Gastrocnemius medialis (tissue), 4 donors: Measurements from ENCODE around the gene AKIRIN2. TPM values are rescaled to one million over a fixed set of nuclear protein-coding genes. Genes with fewer than 3 reads are reported as not detected.

Source experiments
- ATAC-seq, 2 donors: fragments of 150-250 bp; one replicate each; pipeline ENCODE4 v1.9.1; 2016
- DNase-seq, 2 donors: peaks; one replicate each; pipeline ENCODE4 v3.0.0-alpha.2; 2019
- H3K27ac ChIP-seq, 4 donors: fragments of 200-600 bp; sonication (generic); 1 replicate in 1 of 4; 2 replicates in 3 of 4; pipeline ENCODE4 v1.5.1; 2016 to 2018; ENCODE audit warnings: mild to moderate bottlenecking in 2 of 4, moderate library complexity in 1 of 4
- H3K27me3 ChIP-seq, 3 donors: fragments of 200-600 bp; sonication (generic) in 2 of 3; 1 replicate in 1 of 3; 2 replicates in 2 of 3; pipeline versions ENCODE4 v1.5.1 to v1.6.0; 2016 to 2019; ENCODE audit warnings: mild to moderate bottlenecking in 1 of 3, moderate library complexity in 1 of 3
- H3K36me3 ChIP-seq, 2 donors: fragments of 200-600 bp; sonication (generic) in 1 of 2; one replicate each; pipeline ENCODE4 v1.5.1; 2017 to 2018
- H3K4me1 ChIP-seq, 2 donors: fragments of 200-600 bp; sonication (generic) in 1 of 2; one replicate each; pipeline ENCODE4 v1.5.1; 2016 to 2017; ENCODE audit warnings: mild to moderate bottlenecking in 2 of 2
- H3K4me3 ChIP-seq, 4 donors: fragments of 200-600 bp; sonication (generic) in 3 of 4; 1 replicate in 1 of 4; 2 replicates in 3 of 4; pipeline ENCODE4 v1.5.1; 2016 to 2019; ENCODE audit warnings: mild to moderate bottlenecking in 2 of 4
- H3K9me3 ChIP-seq, 3 donors: fragments of 200-600 bp; sonication (generic) in 2 of 3; 1 replicate in 1 of 3; 2 replicates in 2 of 3; pipeline ENCODE4 v1.5.1; 2016 to 2019
- POLR2A ChIP-seq, 2 donors: fragments of 450-650 bp; IDR thresholded peaks; one replicate each; pipeline ENCODE4 v1.6.1; 2017; ENCODE audit warnings: antibody characterized with exemption in 2 of 2, mild to moderate bottlenecking in 2 of 2, moderate library complexity in 2 of 2
- in situ Hi-C, 4 donors: fragments of 200-750 bp; cut with MboI; loops; one replicate each; pipeline versions ENCODE4 v1.15.0 to v1.8.0; 2017; ENCODE audit warnings: low sequenced_read_pairs in 4 of 4
- intact Hi-C: fragments of 100-400 bp; cut with DNase I; formaldehyde crosslinking; loops from one replicate; pipeline ENCODE4 v1.15.1; 2023; ENCODE audit warnings: low total_unique reads
- total RNA-seq, 4 donors: library from RNA; depleted of rRNA; stranded (reverse); fragments of >200 nt; gene quantifications; one replicate each; pipeline versions ENCODE4 v1.1.0 to v1.2.3, GENCODE V29; 2016
- TF ChIP-seq, protein P1 (sequence below), 5 experiments: fragments of 450-650 bp in 3 of 5; fragments of 200-600 bp in 2 of 5; sonication (generic) in 2 of 5; IDR thresholded peaks in 4 of 5; conservative IDR thresholded peaks in 1 of 5; 1 replicate in 4 of 5; 2 replicates in 1 of 5; pipeline ENCODE4 v1.5.1; 2016 to 2019; ENCODE audit warnings: antibody characterized with exemption in 5 of 5, mild to moderate bottlenecking in 3 of 5, moderate library complexity in 3 of 5

The AKIRIN2 gene
- total RNA-seq, 4 donors from 2014 or later: 25.6 to 44.5 (median 33.1) TPM

DNA sequence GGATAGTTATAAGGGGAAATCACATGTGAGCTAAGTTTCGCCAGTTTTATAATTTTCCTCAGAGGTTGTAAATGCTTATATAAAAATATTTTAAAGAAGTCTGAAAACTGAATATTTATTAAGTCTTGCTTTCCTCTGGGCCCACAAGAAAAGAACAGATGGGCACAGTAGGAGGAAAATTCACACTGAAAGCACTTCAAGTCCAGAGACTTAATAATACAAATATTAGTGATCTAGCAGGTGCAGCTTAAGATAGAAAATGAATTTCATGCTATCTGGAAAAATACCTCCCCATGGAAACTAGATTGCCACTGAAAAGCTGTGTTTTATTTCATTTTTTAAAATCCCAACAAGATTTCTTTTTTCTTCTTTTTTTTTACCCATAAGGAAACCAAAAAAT, 64.9 kb downstream of the AKIRIN2 start:
- Histone ChIP-seq H3K9me3 (no peaks in the 10 kb centered on the region), H3K4me3 (no peak overlapping the region), H3K36me3 (peaks cover 0 to 10% of the 10 kb centered on the region in 2 donors), H3K27me3 (no peaks in the 10 kb centered on the region), H3K4me1 (peaks cover 0 to 6% of the 10 kb centered on the region in 2 donors), H3K27ac (no peak overlapping the region)
- intact Hi-C loops: loop anchor here (10.0 kb wide), 1 partner anchor 158 kb away; no protein-coding TSS in a partner anchor
- TF ChIP-seq POLR2A (IDR thresholded peaks at IDR 0.05): no peak
- TF ChIP-seq, protein P1, sequence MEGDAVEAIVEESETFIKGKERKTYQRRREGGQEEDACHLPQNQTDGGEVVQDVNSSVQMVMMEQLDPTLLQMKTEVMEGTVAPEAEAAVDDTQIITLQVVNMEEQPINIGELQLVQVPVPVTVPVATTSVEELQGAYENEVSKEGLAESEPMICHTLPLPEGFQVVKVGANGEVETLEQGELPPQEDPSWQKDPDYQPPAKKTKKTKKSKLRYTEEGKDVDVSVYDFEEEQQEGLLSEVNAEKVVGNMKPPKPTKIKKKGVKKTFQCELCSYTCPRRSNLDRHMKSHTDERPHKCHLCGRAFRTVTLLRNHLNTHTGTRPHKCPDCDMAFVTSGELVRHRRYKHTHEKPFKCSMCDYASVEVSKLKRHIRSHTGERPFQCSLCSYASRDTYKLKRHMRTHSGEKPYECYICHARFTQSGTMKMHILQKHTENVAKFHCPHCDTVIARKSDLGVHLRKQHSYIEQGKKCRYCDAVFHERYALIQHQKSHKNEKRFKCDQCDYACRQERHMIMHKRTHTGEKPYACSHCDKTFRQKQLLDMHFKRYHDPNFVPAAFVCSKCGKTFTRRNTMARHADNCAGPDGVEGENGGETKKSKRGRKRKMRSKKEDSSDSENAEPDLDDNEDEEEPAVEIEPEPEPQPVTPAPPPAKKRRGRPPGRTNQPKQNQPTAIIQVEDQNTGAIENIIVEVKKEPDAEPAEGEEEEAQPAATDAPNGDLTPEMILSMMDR (IDR thresholded peaks at IDR 0.05 in 4 of 5, conservative IDR thresholded peaks at IDR 0.05 in 1 of 5): no peak
- in situ Hi-C loops: no loop called here
- DNase-seq (no peak), ATAC-seq (no peak)

DNA sequence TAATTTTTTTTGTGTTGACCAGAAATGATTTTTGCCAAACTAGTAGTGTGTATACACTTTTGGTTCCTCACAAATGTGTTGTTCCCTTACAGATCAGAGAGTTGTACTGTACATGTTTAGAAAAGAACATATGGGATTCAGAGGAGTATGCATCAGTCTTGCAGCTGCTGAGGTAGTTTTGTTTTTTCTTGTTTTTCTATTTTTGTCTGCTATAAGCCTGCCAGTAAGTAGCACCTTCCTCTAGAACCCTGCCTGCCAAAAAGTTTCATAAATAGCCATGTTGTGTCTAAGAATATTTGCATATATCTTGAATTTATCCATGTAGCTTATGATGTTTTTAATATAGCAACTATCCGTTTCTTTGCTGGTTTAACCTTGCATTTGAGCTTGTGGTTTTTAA, 65.7 kb downstream of the AKIRIN2 start:
- Histone ChIP-seq H3K4me3 (no peak overlapping the region), H3K4me1 (peaks cover 0 to 6% of the 10 kb centered on the region in 2 donors), H3K27me3 (no peaks in the 10 kb centered on the region), H3K27ac (no peak overlapping the region), H3K9me3 (no peaks in the 10 kb centered on the region), H3K36me3 (peaks cover 0 to 16% of the 10 kb centered on the region in 2 donors)
- TF ChIP-seq, protein P1 (IDR thresholded peaks at IDR 0.05 in 4 of 5, conservative IDR thresholded peaks at IDR 0.05 in 1 of 5): no peak
- no peak for TF ChIP-seq POLR2A (IDR thresholded peaks at IDR 0.05)
- in situ Hi-C loops (no loop called here), intact Hi-C loops (loop anchor here (10.0 kb wide), 1 partner anchor 158 kb away; no protein-coding TSS in a partner anchor)
- ATAC-seq: no peak
- no peak for DNase-seq

DNA sequence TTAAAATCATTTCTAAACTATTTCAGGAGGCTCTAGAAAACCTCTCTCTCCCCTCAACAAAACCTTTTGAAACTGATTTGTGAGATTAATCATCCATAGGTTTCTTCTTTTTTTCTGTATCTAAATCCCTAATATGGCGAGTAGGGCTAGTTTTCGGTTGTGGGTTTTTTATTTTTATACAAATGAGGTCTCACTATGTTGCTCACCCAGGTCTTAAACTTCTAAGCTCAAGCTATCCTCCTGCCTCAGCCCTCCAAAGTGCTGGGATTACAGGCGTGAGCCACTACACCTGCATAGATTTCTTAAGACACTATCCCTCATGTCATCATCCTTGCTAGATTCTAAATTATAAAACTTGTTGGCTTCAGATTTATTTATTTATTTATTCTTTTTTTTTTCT, 68.2 kb downstream of the AKIRIN2 start:
- in situ Hi-C loops (no loop called here), intact Hi-C loops (loop anchor here (10.0 kb wide), 1 partner anchor 161 kb away; no protein-coding TSS in a partner anchor)
- Histone ChIP-seq H3K4me1 (peaks cover 5 to 13% of the 10 kb centered on the region in 2 donors), H3K36me3 (peaks cover 0 to 12% of the 10 kb centered on the region in 2 donors), H3K4me3 (no peak overlapping the region), H3K27me3 (no peaks in the 10 kb centered on the region), H3K27ac (no peak overlapping the region), H3K9me3 (no peaks in the 10 kb centered on the region)
- TF ChIP-seq POLR2A (IDR thresholded peaks at IDR 0.05): no peak
- TF ChIP-seq, protein P1 (IDR thresholded peaks at IDR 0.05 in 4 of 5, conservative IDR thresholded peaks at IDR 0.05 in 1 of 5): no peak
- DNase-seq (no peak), ATAC-seq (no peak)

DNA sequence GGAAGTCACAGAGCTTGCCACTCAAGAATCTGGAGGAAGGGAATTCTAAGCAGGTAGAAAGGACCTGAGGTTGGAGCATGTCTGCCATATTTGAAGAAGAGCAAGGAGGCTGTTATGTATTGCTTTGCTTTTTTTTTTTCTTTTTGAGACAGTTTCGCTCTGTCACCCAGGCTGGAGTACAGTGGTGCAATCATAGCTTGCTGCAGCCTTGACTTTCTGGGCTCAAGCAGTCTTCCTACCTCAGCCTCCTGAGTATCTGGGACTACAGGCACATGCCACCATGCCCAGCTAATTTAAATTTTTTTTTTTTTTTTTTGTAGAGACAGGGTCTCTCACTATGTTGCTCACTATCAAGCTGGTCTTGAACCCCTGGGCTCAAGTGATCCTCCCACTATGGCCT, 71.3 kb downstream of the AKIRIN2 start:
- intact Hi-C loops: loop anchor here (10.0 kb wide), 1 partner anchor 164 kb away; no protein-coding TSS in a partner anchor
- peaks cover 6 to 13% of the 10 kb centered on the region in 2 donors for H3K4me1 ChIP-seq
- peaks cover 0 to 12% of the 10 kb centered on the region in 2 donors for H3K36me3 ChIP-seq
- H3K4me3 ChIP-seq: no peak overlapping the region
- no peaks in the 10 kb centered on the region for H3K27me3 ChIP-seq
- no peak overlapping the region for H3K27ac ChIP-seq
- DNase-seq: no peak
- in situ Hi-C loops: no loop called here
- H3K9me3 ChIP-seq: no peaks in the 10 kb centered on the region
- no peak for TF ChIP-seq POLR2A (IDR thresholded peaks at IDR 0.05)
- TF ChIP-seq, protein P1 (IDR thresholded peaks at IDR 0.05 in 4 of 5, conservative IDR thresholded peaks at IDR 0.05 in 1 of 5): no peak
- no peak for ATAC-seq

DNA sequence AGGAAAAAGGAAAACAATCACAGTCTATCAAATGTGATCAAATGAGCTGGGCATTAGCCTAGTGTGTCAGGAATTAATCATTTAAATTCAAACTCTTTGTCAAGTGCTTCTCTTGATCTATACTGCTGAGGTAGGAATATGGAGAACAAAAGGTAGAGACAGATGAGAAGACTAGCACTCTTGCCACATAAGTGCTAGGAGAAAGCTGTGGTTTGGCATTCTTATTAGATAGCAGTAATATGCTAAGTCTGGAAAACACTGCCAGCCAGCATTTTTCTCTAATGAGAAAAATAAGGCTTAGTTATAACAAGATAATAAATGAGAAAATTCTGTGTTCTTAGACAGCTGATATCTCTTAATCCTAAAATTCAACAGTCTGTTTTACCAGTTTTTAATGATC, 73.2 kb downstream of the AKIRIN2 start:
- Histone ChIP-seq H3K27me3 (no peaks in the 10 kb centered on the region), H3K27ac (no peak overlapping the region), H3K4me3 (no peak overlapping the region), H3K4me1 (peaks cover 6 to 7% of the 10 kb centered on the region in 2 donors), H3K36me3 (peaks cover 0 to 12% of the 10 kb centered on the region in 2 donors), H3K9me3 (no peaks in the 10 kb centered on the region)
- in situ Hi-C loops: no loop called here
- intact Hi-C loops: no loop called here
- ATAC-seq (peak; percentile 52 to 72), DNase-seq (no peak)
- TF ChIP-seq POLR2A (IDR thresholded peaks at IDR 0.05): no peak
- TF ChIP-seq, protein P1 (IDR thresholded peaks at IDR 0.05 in 4 of 5, conservative IDR thresholded peaks at IDR 0.05 in 1 of 5): no peak
